HG02642 (cell line): ENCODE results near the gene ELL.

Experiments used
- ATAC-seq: cut with Tn5 transposase; IDR thresholded peaks from one replicate; pipeline ENCODE4 v1.9.1; 2021; ENCODE audit warnings: mild to moderate bottlenecking; ENCODE audit not compliant: unreplicated experiment, poor library complexity

The ELL gene

DNA sequence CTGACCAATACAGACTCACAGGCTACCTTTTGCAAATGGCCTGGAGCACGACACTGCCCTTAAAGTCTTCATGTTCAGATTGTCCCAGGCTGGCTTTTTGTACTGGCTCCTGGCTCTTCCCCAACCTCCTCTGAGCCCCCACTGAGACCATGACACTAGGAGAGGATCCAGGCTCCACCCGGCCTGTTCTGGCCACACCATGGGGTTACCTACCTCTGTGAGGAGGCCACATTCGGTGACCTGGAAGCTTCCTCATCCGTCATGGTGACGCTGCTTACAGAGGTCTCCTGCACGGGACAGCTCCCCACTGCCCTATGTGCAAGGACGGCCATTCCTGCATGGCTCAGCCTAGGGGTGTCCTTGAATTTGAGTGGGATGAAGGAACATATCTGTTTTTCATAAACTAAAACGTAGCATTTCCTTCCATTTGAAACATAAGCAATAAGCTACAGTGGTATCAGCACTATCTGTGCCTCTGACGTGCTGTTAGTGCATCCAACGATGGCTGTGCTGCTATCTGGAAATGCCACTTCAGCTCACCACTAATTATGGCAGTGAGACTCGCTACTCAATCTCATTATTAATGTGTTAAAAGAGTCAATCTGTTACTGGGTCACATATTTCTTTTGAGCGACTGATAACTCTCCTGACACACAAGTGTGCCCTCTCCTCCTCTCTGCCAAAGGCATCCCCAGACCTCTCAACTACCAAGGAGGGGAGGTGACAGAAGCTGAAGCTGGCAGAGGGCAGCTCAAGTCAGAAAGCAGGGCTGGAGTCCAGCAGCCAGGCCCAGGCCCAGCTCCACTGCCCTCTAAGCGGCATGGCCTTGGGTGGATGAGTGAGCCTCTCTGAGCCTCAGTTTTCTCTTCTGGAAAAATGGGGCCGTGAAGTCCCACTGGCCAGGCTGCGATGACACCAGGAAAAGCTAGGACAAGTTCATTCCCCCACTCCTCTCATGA lies 29.6 kb downstream of the ELL start:
- no peak for ATAC-seq

- ATAC-seq: no peak
Observed at GRCh38 chr19:18490728-18491127, 31.1 kb downstream of the ELL start.

- no peak for ATAC-seq
Observed at GRCh38 chr19:18489627-18490184, 32.2 kb downstream of the ELL start.

DNA sequence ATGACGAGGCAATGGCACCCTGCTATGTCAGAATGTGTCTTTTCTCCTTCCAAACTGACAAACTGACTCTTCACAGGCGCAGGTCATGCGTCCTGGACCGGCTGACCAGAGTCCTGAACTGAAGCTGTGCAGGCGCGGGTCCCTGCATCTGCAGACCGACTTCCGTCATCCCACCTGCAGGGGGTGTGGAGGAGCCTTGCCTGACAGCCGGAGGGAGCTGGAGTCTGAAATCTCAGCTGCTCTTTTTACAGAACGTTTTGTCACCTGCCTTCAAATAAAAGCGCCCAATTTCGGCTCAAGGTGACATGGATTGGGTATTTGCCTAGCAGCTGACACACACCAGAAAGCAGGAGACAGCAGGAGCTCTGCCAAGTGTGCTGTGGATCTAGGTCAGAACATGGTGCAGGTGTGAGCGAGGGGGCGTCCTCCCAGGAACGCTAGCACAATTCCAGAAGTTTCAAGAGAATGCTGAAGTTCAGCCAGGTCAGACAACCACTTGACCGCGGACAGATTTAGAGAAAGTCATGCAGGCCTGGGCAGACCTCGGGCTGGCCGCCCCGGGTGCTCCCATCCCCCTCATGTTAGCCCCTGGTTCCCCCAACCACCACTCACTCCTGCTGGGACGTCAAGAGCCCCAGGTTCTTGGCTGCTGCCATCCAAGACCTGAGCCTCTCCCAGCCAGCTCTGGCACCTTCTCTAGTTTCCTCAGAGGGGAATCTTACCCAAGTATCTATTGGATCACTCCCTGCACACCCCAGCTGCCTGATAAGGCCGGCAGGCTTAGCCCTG lies 32.8 kb downstream of the ELL start:
- no peak for ATAC-seq

GRCh38 chr19:18488403-18488723 lies 33.5 kb downstream of the ELL start:
- no peak for ATAC-seq

GRCh38 chr19:18487576-18488402 lies 34.1 kb downstream of the ELL start:
- ATAC-seq: no peak

DNA sequence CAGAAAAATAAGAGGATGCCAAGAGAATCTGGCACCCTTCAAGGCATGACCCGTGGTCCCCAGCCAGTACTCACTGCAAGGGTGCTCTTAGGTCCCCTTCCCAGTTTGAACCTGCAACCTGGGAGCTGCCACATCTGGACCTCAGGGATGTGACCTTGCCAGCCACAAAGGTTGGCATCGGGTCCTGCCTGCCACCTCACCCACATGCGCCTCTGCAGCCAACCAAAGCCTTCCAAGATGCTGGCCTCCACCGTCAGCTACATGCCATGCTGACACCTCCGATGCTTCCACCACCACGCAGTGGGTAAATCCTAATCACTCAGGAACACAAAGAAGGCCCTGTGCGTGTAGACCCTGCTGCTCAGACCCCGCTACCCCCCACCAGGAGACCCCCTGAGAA lies 35.1 kb downstream of the ELL start:
- ATAC-seq: no peak

GRCh38 chr19:18484992-18485391 lies 36.9 kb downstream of the ELL start:
- no peak for ATAC-seq

DNA sequence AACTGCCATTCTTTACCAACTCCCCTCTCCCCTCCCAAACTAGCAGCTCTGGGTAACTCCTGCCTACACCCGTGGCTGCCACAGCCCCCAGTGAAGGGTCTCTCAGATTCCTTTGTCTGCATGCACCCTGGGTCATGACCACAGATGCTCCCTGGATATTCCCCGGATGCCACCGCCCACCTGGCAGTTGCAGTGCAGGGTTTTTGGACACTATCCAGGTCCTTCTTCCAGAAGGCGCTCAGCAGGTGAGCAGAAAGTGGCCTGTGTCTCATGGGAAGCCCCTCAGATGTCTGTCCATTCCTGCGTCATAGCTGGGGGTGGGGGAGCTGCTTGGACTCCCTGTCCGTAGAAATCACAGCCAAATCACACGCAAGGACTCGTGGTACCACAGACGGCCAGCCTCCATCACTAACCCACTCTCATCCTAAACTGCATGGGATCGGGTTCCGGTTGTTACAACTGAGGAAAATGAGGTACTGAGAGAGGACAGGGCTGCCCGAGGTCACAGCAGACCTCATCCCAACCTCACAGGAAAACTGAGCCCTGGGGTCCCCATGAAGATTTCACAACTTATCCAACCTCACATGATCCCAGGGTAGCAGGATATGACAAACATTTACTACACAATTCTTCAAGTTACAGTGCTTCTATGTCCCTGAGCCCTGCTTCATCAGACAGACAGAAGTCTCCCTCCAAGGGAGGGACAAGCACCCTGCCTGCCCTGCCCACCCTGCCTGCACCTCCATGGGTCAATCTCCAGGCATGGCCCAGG lies 38.6 kb downstream of the ELL start:
- no peak for ATAC-seq

DNA sequence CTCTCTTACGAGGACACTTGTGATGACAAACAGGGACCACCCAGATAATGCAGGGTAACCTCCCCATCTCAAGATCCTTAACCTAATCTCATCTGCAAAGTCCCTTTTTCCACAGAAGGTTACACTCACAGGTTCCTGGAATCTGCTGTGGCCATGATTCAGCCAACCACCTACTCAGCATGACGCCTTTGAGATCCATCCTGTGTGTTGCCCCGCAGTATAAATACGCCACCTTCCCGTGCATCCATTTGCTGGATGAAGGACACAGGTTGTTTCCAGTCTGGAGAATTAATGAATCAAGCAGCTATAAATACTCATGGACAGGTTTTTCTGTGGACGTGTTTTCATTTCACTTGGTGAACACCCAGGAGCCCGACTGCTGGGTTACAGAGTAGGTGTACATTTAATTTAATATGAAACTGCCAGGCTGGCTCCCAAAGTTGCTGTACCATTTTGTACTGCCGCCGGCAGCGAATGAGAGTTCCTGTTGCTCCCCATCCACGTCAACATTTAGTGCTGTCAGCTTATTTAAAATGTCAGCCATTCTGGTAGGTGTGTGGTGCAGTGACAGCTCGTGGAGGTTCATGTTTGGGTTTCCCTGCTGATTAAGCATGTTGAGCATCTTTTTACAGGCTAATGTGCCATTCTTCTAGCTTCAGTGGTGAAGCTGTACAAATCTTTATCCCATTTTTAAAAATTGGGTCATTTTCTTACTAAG lies 40.2 kb downstream of the ELL start:
- ATAC-seq: no peak

- no peak for ATAC-seq
Observed at GRCh38 chr19:18480006-18480691, 41.7 kb downstream of the ELL start.

DNA sequence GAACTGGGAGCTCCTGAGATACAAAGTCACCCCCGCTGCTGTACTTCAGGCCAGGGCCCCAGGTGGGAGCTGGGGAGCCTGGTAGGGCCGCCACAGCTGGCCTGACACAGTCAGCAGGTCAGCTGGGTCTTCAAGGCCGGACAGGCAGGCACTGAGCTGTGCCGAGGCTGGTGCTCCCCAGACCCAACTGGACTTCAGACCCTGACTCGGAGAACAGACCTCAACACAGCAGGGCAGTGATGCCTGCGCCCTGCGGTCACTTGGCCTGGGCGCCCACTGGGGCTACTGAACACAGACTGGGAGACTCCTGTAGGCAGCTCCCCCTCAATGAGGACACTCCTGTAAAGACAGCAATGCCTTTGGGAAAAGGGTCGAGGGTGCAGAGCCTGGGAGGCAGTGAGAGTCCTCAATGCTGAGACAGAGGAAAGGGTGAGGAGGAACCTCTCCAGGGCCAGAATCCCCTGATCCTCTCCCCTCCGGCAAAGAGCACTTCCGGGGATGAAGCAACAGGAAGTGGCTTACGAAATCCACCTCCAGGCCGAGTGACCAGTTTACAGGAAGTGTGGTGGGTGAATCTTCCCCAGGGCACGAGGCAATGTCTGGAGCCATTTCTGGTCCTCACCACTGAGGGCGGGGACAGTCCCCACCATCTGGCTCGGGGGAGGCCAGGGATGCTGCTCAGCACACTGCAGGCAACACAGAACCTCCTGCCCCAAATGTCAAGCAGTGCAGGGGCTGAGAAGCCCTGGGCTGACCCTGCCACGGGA lies 43.1 kb downstream of the ELL start:
- ATAC-seq: peak; percentile 73

- ATAC-seq: no peak
Observed at GRCh38 chr19:18477974-18478373, 43.9 kb downstream of the ELL start.

DNA sequence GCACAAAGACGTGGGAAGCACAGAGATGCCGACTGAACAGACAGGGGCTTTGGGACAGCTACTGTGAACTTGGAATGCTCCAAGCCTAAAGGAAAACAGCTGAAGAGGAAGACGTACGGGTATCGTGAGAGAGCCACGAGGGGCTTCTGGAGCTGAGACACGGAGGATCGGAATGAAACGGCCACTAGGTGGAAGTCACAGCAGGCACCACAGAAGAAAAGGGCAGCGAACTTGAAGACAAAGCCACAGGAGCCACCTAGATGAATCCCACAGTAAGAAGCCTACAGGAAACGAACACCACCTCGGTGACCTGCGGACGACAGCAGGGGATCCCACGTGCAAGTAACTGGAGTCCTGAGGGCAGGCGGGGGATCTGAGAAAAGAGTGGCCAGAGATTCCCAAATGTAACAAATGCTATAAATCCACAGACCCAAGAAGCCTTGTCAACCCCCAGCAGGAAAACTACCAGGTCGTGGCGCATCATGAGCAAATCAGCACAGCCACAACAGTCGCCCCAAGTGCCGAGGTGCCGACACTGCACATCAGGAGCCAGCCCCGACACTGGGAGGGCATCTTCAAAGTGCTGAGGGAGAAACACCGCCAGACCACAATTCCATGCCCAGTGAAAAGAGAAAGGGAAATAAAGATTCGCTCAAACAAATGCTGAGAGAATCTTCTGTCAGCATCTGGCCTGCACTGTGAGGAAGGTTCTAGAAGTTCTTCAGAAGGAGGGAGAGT lies 44.7 kb downstream of the ELL start:
- no peak for ATAC-seq

DNA sequence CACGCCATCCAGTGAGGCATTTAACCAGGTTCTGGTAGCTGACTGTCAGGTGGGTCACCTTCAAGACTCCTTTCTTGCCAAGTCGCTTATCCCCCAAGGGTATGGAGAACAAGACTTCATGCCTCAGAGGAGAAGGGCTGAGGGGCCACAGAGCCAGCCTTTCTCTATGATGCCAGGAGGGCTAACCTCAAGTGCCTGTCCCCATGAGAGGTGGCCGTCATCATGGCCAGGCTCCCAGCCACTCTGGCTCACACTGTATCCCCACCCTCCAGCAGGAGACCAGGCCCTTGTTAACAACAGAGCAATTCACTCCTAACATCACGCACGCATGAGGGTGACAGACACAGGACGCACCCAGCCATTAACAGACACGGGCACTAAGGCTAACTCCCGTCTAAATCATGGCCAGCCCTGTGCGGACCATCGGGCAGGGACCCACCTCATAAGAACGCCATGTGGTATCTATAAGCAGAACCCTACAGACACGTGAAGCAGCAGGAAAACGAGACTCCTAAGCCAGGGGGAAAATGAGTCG lies 45.3 kb downstream of the ELL start:
- no peak for ATAC-seq

DNA sequence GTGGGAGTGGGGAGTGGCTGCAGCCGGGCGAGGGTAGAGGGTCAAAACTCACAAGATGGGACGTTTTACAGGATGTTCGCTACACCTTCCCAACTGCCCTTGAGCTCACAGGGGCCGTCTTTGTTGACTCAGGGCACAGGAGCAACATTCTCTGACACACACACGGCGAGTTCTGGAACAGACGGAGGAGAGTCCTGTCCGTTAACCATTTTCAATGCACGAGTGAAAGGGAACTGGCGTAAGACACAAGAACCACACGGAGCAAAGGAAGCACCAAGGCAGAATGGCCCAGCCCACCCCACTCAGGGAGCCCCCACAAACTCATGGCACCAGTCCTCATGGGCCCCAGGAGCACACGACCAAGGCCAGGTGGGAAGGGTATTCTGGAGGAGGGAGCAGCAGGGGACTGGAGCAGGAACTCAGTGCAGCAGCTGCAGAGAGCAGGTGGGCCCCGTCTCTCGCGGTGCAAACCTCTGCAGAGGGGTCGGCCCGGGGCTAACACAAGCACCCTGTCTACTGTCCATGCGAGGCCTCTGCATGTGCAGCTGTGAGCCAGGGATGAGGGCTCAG lies 46.0 kb downstream of the ELL start:
- ATAC-seq: no peak
